Dermis blood vessel endothelial cell (primary cell): ENCODE measurements around the gene GSTT4. TPM values are rescaled to one million over a fixed set of nuclear protein-coding genes. Genes with fewer than 3 reads are reported as not detected.
"Not testable (repeated sequence)": the region's sequence is repeated elsewhere in the genome, so short reads cannot be mapped to it uniquely, and the experiment has no call there.

Experiments used
- DNase-seq: peaks from one replicate; pipeline ENCODE4 v3.0.0; 2010
- total RNA-seq: library from RNA; depleted of rRNA; stranded (reverse); fragments of >200 nt; gene quantifications from 2 replicates; pipeline ENCODE4 v1.2.3, GENCODE V29; 2014

Gene GSTT4
- total RNA-seq, 1 donor from 2014 or later, result not detected

DNA sequence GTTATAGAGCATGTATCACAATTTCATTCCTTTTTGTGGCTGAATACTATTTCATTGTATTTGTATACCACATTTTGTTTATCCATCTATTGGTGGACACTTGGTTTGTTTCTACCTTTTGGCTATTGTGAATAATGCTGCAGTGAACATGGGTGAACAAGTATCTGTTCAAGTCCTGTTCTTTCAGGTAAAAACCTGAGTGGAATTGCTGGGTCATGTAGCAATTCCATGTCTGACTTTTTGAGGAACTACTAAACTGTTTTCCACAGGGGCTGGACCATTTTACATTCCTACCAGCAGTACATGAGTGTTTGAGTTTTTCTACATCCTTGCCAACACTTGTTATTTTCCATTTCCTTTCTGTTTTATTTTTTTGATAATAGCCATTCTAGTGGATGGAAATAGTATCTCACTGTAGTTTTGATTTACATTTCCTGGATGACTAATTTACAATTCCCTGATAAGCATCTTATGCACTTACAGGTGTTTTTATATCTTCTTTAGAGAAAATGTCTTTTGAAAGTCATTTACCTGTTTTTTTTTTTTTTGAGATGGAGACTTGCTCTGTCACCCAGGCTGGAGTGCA is 18.0 kb upstream of the GSTT4 start:
- DNase-seq, result peak; percentile 50

DNA sequence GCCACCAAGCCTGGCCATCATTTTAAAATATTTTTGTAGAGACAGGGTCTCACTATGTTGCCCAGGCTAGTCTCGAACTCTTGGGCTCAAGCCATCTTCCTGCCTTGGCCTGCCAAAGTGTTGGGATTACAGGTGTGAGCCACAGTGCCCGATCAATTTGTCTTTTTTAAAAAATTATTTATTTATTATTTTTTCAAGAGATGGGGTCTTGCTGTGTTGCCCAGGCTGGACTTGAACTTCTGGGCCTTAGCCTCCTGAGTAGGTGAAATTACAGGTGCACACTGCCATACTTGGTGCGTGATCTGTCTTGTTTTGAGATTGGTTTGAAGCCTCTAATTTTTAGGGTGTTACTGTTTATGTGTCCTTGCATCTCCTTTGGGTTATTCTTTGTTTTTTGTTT is 16.1 kb upstream of the GSTT4 start:
- no peak for DNase-seq

DNA sequence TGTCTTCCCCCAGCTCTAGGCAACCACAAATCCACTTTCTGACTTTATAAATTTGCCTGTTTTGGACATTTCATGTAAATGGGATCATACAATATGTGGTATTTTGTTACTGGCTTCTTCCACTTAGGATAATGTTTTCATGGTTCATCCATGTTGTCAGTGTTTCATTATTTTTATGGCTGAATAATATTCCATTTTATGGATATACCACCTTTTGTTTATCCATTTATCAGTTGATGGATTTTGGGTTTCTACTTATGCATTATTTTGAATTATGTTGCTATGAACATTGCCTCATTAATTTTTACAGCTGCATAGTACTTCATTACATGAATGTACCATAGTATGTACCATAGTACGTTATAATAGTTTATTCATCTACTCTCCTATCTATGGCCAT is 10.9 kb upstream of the GSTT4 start:
- DNase-seq, result no peak

DNA sequence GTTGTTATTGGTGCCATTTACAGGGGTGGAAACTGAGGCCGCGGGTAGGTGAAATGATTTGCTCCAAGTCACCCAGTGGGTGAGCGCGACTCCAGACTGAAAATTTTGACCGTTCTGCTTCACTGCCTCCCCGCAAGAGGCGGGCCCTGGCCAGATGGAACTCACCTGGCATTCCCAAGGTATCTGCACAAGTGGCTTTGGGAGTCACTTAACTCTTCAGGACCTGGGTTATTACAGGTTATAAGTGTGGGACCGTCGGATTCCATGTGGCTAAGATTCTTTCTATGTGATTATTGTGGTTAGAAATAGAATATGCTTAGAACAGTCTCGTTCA is 6.4 kb upstream of the GSTT4 start:
- DNase-seq, result no peak

DNA sequence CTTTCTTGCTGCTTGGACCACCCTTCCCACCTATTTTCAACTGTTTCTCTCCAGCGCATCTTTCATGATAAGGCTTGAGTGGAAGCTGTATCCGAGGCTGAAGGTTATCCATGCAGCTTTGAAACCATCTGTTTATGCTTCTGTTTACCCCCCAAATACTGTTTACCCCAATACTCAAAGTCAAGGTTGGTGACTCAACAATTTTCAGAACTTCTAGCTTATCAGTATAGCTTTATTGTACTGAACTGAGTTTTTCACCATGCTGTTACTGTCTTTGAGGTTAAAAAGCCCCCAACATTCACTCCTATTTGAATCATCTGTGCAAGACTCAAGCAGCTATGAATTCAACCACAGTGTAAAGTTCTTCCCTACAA is 4.8 kb upstream of the GSTT4 start:
- DNase-seq, result no peak

DNA sequence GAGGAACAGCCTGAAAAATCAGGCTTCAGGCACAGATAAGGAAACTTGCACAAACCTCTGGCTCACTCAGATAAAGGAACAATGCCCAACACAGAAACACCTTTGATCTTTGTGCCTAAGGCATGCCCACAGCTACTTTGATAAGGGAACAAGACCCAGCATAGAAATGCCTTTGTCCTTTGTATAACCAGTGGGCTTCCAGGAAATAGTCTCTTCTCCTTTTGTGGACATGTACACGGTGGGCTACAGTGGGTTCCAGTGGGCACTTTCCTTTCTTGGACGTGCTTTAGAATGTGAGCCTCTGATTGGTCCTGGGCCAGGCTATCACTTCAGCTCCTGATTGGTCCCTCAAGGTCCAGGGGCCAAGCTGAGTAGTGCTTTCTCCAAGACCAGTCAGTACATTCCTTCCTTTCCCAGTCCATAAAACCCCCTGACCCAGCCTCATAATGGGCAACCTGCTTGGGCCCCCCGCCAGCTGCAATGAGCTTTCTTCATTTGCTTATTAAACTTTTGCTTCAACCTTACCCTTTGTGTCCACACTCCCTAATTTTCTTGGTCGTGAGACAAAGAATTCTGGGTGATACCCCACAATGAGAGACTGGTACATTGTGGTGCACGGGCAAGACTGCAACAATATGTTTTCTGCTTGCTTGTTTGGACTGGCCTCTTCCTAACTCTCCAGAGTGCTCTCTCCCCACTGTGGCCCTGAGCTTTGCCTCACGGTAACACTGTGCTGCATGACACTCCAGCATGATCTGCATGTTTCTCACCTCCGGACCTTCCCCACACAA is 4.2 kb upstream of the GSTT4 start:
- DNase-seq, result no peak

DNA sequence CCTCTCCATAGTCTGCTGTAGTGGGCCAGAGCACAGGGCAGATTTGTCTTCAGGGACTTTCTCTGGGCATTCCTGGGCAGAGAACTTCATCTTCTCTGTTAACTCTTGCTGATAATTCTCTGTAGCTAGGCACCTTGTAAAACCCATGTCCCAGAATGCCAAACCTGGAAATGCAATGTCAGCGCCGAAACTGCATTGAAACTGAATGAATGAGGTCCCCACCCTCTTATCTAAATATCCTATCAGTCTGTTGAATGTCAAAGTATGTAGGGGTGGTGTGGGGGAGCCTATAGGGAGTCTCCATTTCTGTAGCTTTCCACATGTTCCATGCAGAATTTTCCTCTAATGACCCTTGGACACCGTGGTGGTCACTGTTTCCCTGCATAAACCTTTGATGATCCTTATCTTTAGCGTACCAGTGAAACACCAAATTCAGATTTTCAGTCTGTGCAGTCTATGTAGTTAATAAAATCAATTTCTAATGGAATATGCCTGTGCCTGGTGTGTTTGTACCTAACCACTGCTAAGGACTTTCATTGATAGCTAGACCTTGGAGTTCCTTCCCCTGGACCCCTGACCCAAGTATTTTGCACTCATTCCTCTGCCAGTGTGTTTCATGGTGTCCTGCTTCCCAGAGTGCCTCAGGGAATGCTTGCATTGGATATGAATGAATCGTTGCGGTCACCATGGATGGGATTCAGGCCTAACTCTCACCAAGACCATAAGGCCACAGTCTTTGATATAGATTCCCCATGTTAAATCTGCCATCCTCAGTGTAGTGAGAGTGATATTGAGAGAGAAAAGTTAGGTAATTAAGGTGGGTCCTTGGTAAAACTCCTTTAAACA is 3.4 kb upstream of the GSTT4 start:
- DNase-seq, result no peak

DNA sequence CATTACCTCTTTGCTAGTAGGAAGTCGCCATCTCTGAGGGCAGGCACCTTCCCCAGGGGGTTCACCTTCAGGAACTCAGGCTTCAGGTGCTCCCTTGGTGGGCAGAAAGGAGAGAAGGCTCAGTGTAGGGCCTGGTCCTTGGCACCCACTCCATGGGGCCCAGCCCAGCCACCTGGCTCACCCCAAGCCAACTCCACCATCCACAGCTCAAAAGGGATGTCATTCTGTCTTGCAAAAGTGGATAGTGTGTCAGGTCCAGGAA is 2.7 kb upstream of the GSTT4 start:
- no peak for DNase-seq

DNA sequence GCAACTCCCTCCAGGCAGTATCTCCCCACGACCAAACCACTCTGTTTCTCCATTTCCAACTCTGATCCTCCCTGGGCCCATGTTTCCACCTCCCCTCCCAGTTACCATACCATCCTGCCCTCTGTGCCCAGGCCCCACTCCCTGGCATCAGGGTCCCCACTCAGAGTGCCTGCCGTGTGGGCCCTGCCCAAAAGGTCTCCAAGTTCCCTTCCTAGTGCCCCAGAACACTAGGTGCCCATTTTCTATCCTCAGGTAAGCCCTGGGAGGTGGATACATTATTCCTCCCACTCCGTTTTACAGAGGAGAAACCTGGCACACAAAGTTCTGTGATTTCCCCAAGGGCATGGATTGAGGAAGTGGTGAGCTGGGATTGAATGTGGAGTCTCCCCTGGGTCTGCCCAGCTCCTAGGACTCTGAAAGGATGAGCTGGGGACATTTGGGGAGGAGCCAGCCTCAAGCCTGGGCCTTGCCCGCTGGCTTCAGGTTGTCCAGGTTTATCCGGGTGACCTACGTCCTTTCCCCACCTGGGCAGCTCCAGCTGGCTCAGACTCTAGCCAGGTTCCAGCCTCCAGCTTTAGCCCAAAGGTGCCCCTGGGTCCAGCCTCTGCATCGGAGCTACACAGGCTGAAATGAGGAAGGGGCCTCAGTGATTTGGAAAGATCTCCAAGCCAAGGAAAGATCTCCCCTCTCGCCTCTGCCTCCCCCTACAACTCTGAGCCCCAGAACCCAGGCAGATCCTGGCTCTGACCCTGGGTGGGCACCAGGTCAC is 2.2 kb upstream of the GSTT4 start:
- DNase-seq, result no peak

DNA sequence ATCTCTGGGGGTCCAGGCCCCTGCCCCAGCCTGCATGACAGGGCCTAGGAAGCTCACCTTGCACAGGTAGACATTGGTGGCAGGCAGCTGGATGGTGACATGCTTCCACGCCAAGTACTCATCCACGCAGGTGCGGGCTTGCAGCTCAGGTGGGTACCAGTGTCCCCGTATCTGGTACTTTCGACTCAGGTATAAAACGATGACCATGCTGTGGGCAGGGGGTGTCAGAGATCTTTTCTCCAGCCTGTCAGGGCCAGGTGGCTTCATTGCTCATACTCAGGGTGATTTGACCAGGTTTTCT is 1.6 kb upstream of the GSTT4 start:
- DNase-seq, result no peak

DNA sequence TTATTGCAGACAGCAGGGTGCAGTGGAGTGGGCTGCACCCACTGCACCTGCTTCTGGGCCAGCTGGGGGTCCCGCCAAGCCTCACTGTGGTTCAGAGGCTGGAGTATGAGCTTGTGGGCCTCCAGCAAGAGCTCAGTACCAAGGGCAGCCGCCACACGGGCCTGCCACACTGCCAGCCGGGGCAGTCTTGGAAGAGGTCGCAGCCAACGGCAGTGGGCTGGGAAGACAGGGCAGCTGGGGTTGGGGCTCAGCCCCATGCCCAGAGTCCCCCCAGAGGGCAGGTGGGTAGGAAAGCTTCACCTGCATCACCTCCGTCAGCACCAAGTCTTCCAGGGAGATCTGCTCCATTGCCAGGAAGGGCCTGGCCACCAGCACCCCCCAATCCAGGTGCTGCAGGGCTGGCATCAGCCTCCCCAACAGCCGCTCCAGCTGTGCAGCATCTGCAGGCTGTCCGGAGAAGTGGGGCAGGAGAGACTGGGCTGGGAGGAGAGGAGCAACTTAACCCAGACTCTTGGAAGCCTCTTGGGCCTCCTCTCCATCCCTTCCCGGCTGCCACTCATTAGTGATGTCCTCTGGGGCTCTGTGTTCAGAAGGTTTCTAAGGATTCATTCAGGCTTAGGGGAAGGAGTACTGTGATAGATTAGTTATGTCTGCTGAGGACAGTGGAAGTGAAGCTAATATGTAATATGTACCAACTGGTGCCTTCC is 1.1 kb upstream of the GSTT4 start:
- DNase-seq, result no peak

DNA sequence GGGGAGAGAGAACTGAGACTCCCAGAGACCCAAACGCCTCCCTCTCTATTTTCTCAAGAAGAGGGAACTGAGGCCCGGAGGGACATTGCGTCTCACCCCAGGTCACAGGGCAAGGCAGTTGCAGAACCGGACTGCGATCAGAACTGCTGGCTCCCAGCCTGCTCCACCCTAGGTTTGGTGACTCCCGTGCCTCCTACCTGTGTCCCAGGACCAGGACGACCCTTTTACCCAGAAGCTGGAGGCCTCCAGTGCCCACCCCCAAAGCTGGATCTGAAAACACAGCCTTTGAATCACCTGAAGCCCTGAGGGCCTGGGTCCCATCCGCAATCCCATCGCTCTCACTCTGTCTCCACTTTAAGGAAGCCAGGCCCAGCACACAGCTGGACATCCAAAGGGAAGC is 1.4 kb downstream of the GSTT4 start:
- no peak for DNase-seq

DNA sequence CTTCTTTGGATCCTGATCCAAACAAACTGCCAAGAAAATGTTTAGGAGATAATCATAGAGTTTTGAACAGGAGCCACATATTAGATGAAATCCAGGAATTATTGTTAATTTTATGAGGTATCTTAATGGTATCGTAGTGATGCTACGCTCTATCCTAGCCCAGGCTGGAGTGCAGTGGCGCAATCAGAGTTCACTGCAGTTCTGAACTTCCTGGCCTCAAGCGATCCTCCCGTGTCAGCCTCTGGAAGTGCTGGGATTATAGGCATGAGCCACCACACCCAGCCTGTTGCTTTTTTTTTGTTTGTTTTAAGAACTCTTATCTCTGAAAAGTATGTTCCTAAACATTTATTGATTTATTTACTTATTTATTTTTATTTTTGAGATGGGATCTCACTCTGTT is 2.4 kb downstream of the GSTT4 start:
- no peak for DNase-seq

DNA sequence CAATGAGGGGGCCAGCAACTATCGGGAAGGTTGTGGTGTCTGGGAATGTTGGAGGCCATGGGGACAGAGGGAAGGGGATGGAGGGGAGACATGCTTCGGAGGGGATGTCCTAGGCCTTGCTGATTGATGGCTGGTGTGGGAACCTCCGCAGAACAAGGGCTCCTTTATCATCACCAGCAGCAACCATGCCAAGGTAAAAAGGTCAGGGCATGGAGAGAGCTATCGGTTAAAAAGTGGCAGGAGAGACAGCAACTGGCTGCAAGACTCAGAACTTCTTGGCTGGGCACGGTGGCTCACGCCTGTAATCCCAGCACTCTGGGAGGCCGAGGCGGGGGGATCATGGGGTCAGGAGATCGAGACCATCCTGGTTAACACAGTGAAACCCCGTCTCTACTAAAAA is 3.0 kb downstream of the GSTT4 start:
- no peak for DNase-seq

DNA sequence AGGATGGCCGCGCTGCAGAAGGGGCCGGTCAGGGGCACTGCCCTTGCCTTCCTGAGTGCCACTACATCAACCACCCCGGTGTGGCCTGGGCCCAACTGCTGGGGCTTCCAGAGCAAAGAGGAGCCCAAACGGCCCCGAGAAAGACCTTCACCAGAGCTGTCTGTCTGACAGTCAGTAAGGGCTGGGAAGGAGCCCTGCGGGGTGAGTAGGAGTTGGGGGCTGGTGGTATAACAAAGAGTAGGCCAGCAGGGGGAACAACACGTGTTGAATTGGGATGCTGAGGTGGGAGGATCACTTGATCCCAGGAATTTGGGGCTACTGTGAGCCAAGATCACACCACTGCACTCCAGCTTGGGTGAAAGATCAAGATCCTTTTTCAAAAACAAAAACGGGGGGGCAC is 3.9 kb downstream of the GSTT4 start:
- DNase-seq, result no peak

DNA sequence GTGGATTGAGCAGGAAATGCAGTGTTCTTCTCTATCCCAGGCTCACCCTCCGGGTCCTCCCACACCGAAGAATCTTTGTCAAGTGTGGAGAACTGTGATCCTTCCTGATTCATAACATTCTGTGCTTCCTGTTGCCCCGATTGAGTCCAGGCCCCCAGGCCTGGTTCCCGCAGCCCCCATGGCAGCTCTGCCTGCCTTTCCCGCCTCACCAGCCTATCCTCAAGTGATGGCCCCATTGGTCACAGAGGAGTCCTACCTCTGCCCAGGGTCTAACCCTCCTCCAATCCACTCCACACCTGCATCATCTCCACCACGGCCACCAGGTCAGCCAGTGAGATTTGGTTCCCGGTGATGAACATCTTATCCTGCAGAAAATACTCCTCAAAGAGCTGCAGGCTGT is 5.5 kb downstream of the GSTT4 start:
- not testable (repeated sequence) for DNase-seq

DNA sequence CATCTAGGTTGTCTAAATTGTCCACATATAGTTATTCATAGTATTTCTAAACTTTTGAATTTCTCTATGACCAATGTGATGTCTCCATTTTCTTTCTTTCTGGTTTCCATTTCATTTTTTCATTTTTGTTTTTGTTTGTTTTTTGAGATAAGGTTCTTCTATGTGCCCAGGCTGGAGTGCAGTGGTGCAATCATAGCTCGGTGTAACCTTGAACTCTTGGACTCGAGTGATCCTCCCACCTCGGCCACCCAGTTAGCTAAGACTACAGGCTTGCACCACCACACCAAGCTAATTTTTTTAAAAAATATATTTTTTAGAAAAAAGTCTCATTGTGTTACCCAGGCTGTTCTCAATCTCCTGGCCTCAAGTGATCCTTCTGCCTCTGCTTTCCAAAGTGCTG is 8.2 kb downstream of the GSTT4 start:
- no peak for DNase-seq

DNA sequence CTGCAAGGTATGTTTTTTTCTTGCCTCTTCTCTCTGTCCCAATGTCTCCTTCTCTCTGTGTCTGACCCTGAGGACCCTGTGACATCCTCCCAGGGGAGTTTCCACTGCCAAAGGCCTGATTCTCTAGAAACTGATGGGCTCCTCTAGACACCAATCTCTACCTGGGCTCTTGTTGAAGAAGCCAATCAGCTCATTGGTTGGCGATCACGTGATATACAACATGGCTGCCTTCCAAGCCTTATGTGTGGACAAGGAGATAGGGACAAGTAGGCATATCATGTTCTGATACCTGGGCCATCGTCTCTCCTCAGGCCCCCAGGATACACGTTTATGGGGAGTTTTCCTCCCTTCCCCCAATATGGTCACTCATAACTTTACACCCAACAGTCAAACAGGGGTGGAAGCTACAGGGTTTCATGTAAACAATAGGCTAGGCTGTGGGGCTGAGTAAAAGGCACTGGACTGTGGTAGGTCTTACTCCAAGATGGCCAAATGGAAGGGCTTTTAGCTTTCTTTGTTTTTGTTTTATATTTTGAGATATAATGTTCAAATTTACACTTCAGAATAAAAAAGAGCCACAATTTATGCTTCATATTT is 11.6 kb downstream of the GSTT4 start:
- not testable (repeated sequence) for DNase-seq

DNA sequence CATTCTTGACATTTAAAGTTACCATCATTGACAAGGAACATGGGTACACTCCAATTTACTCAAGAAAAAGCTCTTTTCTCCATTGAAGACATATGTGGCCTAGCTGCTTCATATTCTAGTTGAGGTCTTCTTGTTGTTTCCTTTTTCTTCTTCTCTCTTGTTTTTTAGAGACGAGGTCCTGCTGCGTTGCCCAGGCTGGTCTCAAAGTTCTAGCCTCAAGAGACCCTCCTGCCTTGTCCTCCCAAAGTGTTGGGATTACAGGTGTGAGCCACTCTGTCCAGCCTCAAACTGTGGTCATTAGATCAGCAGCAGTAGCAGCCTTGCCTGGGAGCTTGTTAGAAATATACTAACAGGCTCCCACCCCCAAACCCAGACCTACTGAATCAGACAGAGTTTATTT is 12.2 kb downstream of the GSTT4 start:
- not testable (repeated sequence) for DNase-seq

DNA sequence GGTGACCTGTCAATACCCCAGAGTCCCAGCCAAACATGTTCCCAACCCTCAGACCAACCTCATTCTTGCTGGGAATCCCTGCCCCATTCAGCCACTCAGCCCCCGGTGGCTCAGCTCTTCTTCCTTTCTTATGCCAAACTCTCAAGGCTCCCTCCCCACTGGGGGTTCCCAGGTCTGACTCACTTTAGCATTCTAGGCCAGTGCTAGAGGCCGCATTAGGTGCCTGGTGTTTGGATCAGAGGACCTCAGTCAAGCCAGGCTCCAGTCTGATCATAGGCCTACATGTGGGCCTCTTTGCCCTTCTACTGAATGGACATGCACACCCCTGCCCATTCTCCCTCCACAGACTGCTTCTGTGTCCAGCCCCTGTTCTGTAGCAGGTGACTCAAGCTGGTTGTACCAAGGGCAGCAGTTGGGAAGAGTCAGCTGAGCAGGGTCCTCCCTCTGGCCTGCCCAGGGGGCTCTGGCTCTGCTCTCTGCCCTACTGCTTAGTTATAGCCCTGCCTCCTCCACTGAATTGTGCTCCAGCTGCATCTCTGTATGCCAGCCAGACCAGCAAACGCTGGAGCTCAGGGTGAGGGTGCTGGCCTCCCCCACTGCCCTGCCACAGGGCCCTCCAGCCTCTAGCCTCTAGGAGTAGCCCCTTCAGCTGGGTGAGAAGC is 15.5 kb downstream of the GSTT4 start:
- DNase-seq, result not testable (repeated sequence)

DNA sequence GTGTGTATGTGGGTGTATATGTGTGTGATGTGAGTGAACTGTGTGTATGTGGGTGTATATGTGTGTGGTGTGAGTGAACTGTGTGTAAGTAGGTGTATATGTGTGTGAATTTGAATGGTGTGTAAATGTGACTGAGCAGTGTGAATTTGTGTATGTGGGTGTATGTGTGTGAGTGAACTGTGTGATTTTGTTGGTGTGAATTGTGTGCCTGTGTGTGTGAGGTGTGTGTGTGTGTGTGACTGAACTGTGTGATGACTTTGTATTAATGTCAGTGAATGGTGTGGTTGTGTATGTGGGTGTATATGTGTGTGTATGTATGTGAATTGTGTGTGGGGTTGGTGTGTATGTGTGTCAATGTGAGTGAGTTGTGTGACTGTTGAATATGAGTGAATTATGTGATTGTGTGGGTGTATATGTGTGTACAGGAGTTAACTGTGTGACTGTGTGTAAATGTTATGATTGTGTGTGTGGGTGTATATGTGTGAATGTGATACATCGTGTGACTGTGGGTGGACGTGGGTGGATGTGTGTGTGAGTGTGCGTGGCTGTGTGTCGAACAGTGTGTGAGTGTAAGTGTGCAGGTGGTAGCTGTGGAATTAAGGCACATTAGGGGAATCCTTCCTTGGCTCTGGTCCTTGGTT is 18.6 kb downstream of the GSTT4 start:
- not testable (repeated sequence) for DNase-seq
